Ectodermal cell (in vitro differentiated cells): ENCODE data around the gene BTBD2.
A peak's percentile ranks its signal among the peaks of the same experiment; 100 is the strongest.

Experiments
- H3K27ac ChIP-seq: 2 replicates; pipeline ENCODE4 v1.7.0; 2013; ENCODE audit warnings: mild to moderate bottlenecking, low read depth, low read length; ENCODE audit not compliant: insufficient read depth, poor library complexity, severe bottlenecking
- H3K27me3 ChIP-seq: 2 replicates; pipeline ENCODE4 v1.7.0; 2013; ENCODE audit warnings: mild to moderate bottlenecking, low read length; ENCODE audit not compliant: insufficient read depth, control insufficient read depth, poor library complexity, severe bottlenecking
- H3K36me3 ChIP-seq: one replicate; pipeline ENCODE4 v1.7.0; 2013; ENCODE audit warnings: low read length; ENCODE audit not compliant: control insufficient read depth, insufficient read depth
- H3K4me1 ChIP-seq: one replicate; pipeline ENCODE4 v1.7.0; 2013; ENCODE audit warnings: low read length; ENCODE audit not compliant: control insufficient read depth, insufficient read depth
- H3K4me3 ChIP-seq: 2 replicates; pipeline ENCODE4 v1.7.0; 2013; ENCODE audit warnings: low read depth, low read length, control low read depth; ENCODE audit not compliant: insufficient read depth
- H3K9me3 ChIP-seq: 2 replicates; pipeline ENCODE4 v1.7.0; 2013; ENCODE audit warnings: mild to moderate bottlenecking, low read length, moderate library complexity; ENCODE audit not compliant: control insufficient read depth
- WGBS, 2 experiments: methylation state at CpG; one replicate each; pipeline ENCODE4 v1.1.7; 2013; ENCODE audit warnings: missing lambda C conversion rate in 2 of 2; 5-methylcytosine and 5-hydroxymethylcytosine counted together

The BTBD2 gene

DNA sequence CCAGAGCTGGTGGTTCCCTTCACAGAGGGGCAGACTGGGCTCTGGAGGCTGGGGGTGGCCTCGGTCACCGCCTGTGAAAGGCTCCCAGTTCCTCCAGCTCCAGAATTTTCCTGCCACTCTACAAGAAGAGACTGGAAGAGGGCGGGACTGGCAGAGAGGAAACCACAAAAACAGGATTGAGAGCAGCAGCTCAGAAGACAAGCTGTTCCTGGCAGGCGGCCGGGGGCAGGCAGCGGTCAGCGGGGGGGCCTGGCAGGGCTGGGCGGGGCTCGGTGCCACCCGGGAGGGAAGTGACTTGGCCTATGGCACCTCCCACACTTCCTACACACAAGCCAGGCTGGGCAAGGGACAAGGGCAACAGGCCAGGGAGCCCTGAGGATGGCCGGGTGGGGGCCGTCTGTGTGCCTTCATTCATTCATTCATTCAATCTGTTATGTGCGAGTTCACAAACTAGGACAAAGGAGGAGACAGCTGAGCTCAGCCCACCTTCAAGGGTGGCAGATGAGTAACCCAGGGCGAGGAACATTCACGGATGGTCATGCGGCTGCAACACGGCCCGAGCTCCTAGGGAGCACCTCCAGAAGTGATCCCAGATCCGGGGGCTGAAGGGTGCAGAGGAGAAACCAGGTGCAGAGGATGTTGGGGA, 16.9 kb upstream of the BTBD2 start:
- Histone ChIP-seq H3K27ac (no peak overlapping the region), H3K27me3 (no peaks in the 10 kb centered on the region), H3K9me3 (no peaks in the 10 kb centered on the region), H3K4me3 (no peak overlapping the region), H3K4me1 (peaks cover 10% of the 10 kb centered on the region), H3K36me3 (no peaks in the 10 kb centered on the region)
- 51 to 54% methylated on average over 19 of the region's 19 CpGs for WGBS, 2 experiments

DNA sequence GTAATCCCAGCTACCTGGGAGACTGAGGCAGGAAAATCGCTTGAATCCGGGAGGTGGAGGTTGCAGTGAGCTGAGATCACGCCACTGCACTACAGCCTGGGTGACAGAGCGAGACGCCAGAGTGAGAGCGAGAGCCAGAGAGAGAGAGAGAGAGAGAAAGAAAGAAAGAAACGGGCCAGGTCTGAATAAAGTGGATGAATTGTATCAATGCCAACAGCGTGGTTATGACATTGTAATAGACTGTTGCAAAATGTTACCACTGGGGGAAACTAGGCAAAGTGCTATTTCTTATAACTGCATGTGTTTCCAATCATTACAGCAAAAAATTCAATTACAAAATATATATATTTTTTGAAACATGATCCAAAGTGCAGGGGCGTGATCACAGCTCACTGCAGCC, 11.8 kb upstream of the BTBD2 start:
- peaks cover 6% of the 10 kb centered on the region for H3K4me1 ChIP-seq
- no peaks in the 10 kb centered on the region for H3K27me3 ChIP-seq
- H3K36me3 ChIP-seq = no peaks in the 10 kb centered on the region
- no peaks in the 10 kb centered on the region for H3K9me3 ChIP-seq
- 90 to 91% methylated on average over 9 of the region's 9 CpGs for WGBS, 2 experiments
- H3K27ac ChIP-seq = no peak overlapping the region
- no peak overlapping the region for H3K4me3 ChIP-seq

DNA sequence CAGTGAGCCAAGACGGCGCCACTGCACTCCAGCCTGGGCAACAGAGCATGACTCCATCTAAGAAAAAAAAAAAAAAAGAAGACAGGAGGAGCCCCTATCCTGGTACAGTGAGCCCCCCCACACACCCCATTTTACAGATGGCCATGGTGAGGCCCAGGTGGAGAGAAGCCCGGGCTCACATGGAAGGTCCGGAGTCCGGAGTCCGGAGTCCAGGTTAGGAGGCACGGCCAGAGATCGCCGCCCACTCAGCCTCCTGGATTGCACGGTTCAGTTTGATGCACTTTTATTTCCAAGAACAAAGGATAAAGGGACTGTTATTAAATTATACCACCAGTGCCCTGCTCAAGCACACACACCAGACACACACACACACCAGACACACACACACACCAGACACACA, 11.3 kb upstream of the BTBD2 start:
- WGBS, 2 experiments = 93 to 95% methylated on average over 10 of the region's 10 CpGs
- Histone ChIP-seq H3K27me3 (no peaks in the 10 kb centered on the region), H3K27ac (no peak overlapping the region), H3K9me3 (no peaks in the 10 kb centered on the region), H3K4me1 (no peaks in the 10 kb centered on the region), H3K36me3 (no peaks in the 10 kb centered on the region), H3K4me3 (no peak overlapping the region)

DNA sequence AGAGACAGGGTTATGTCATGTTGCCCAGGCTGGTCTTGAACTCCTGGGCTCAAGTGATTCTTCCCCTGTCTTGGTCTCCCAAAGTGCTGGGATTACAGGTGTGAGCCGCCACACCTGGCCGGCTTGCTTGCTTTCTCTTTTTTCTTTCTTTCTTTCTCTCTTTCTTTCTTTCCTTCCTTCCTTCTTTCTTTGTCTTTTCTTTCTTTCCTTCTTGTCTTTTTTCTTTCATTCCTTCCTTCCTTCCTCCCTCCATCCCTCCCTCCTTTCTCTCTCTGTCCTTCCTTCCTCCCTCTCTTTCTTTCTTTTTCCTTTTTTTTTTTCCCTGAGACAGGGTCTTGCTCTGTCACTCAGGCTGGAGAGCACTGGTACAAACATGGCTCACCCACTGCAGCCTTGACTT, 6.8 kb upstream of the BTBD2 start:
- no peaks in the 10 kb centered on the region for H3K27me3 ChIP-seq
- WGBS, 2 experiments = 95 to 98% methylated on average over 2 of the region's 2 CpGs
- H3K4me3 ChIP-seq = no peak overlapping the region
- H3K4me1 ChIP-seq = no peaks in the 10 kb centered on the region
- H3K36me3 ChIP-seq = no peaks in the 10 kb centered on the region
- H3K9me3 ChIP-seq = no peaks in the 10 kb centered on the region
- H3K27ac ChIP-seq = no peak overlapping the region

DNA sequence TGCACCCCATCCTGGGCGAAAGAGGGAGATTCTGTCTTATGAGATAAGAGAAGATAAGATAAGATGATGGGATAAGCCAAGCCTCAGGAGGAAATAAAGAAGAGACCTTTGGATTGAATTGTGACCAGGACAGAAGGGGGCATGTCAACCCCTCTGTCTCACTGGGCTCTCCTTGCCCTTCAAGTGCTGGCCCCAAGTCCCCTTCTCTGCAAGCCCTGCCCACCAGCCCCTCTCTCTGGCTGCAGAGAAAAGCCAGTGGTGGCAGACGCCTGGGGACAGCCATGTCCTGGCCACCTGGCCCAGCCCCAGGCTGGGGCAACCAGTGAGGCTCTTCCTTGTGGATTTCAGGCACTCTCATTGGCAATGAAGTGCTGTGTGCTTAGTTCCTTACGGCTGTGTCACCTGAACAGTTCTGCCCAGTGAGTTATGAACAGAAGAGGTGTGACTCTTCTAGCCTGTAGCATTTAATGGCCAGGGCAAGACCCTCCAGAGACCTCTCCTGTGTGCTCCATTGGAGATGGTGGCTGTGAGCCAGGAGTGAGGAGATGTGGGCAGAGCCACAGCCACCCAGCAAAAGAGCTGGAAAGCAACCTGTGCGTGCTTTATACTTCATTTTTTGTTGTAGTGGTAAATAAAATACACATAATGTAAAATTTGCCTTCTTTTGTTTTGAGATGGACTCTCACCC, 6.1 kb upstream of the BTBD2 start:
- no peaks in the 10 kb centered on the region for H3K27me3 ChIP-seq
- no peaks in the 10 kb centered on the region for H3K4me1 ChIP-seq
- H3K27ac ChIP-seq = no peak overlapping the region
- 77 to 80% methylated on average over 3 of the region's 4 CpGs for WGBS, 2 experiments
- no peak overlapping the region for H3K4me3 ChIP-seq
- H3K36me3 ChIP-seq = no peaks in the 10 kb centered on the region
- no peaks in the 10 kb centered on the region for H3K9me3 ChIP-seq

DNA sequence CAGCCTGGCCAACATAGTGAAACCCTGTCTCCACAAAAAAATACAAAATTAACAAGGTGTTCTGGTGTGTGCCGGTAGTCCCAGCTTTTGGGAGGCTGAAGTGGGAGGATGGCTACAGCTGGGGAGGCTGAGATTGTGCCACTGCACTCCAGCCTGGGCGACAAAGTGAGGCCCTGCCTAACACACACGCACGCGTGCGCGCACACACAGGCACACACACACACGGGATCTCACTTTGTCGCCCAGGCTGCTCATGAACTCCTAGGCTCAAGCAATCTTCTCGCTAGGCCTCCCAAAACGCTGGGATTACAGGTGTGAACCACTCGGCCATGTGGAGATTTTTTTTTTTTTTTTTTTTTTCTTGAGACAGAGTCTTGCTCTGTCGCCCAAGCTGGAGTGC, 3.2 kb upstream of the BTBD2 start:
- Histone ChIP-seq H3K4me3 (no peak overlapping the region), H3K4me1 (peaks cover 11% of the 10 kb centered on the region), H3K27ac (no peak overlapping the region), H3K9me3 (peaks cover 2% of the 10 kb centered on the region), H3K27me3 (no peaks in the 10 kb centered on the region), H3K36me3 (no peaks in the 10 kb centered on the region)
- 92 to 94% methylated on average over 12 of the region's 13 CpGs for WGBS, 2 experiments

DNA sequence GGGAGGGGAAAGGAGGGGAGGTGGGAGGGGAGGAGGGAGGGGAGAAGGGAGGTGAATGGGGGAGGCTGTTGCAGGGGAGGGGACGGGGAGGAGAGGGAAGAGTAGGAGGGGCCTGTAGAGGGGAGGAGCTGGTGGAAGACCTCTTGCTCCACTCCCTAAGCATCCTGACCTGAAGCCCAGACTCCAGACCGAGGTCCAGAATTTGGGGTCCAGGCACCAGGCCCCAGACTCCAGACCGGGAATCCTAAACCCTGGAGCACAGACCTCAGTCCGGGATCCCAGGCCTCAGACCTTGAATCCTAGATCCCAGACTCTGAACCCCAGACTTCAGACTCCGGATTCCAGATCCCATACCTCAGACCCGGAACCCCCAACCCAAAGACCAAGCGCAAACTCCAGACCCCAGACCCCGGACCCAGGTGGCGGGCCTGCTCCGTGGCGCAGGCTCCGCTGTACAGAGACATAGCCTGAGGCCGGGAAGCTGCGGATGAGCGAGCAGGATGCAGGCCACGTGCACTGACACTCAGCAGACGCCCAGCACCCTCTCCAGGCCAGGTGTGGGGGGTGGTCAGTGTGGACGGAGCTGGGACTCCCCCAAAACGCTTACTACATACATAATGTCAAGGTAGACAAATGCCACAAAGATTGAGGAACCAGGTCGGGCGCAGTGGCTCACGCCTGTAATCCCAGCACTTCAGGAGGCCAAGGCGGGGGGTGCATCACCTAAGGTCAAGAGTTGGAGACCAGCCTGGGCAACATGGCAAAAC, 710 bp upstream of the BTBD2 start:
- H3K4me3 ChIP-seq = peak overlapping the region; percentile 6
- WGBS, 2 experiments = 84 to 85% methylated on average over 23 of the region's 23 CpGs
- H3K27ac ChIP-seq = no peak overlapping the region
- H3K4me1 ChIP-seq = peaks cover 21% of the 10 kb centered on the region
- H3K27me3 ChIP-seq = no peaks in the 10 kb centered on the region
- no peaks in the 10 kb centered on the region for H3K36me3 ChIP-seq
- peaks cover 2% of the 10 kb centered on the region for H3K9me3 ChIP-seq

DNA sequence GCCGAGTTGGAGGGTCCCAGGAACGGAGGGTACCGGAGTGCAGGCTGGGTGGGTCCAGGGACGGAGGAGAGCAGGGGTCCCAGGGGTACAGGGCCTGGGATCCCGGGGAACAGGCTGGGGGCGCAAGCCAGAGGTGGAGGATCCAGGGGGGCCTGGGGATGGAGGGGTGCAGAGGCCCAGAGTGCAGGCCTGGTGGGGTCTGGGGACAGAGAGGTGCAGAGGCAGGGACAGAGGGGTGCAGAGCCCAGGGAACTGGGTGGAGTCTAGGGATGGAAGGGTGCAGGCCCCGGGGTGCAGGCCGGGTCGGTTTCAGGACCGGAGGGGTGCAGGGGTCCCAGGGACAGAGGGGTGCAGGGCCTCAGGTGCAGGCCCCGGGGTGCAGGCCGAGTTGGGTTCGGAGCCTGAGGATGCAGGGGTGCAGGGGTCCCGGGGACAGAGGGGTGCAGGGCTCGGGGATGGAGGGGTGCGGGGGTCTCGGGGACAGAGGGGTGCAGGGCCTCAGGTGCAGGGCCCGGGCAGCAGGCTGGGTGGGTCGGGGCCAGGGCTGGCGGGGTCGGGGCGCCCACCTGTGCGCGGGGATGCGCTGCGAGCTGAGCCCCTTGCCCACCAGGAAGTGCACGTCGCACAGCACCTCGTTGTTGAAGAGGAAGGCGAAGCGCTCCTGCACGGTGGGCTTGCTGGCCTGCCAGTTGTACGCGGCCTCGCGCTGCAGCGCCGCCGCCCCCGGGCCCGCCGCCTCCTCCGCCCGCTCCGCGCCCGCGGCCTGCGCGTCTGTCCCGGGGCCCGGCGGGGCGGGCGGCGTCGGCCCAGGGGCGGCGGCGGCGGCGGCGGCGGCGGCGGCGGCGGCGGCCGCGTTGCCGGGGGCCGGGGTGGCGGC, 545 bp downstream of the BTBD2 start:
- Histone ChIP-seq H3K36me3 (no peaks in the 10 kb centered on the region), H3K27me3 (no peaks in the 10 kb centered on the region), H3K27ac (no peak overlapping the region), H3K4me1 (peaks cover 21% of the 10 kb centered on the region), H3K9me3 (peaks cover 2% of the 10 kb centered on the region), H3K4me3 (peak overlapping the region; percentile 64)
- WGBS, 2 experiments = 14 to 15% methylated on average over 74 of the region's 74 CpGs

DNA sequence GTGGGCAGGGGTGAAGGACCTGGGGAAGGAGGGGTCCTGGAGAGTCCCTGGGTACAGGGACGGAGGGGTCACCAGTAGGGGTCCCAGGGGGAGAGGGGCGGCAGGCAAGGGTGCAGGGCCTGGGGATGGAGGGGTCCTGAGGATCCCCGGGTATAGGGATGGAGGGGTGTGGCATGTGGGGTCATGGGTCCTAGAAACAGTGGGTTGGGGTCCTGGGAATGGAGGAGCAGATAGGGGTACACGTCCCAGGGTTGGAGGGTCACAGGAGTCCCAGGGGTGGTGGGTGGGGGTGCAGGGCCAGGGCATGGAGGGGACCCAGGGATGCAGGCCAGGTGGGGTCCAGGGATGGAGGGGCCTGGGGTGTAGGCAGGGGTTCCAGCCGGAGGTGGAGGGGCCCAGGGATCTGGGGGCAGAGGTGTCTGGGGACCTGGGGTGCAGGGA, 1.4 kb downstream of the BTBD2 start:
- H3K36me3 ChIP-seq = no peaks in the 10 kb centered on the region
- peak overlapping the region; percentile 64 for H3K4me3 ChIP-seq
- H3K27ac ChIP-seq = no peak overlapping the region
- peaks cover 21% of the 10 kb centered on the region for H3K4me1 ChIP-seq
- no peaks in the 10 kb centered on the region for H3K27me3 ChIP-seq
- peaks cover 2% of the 10 kb centered on the region for H3K9me3 ChIP-seq
- WGBS, 2 experiments = 88 to 92% methylated on average over 5 of the region's 5 CpGs

DNA sequence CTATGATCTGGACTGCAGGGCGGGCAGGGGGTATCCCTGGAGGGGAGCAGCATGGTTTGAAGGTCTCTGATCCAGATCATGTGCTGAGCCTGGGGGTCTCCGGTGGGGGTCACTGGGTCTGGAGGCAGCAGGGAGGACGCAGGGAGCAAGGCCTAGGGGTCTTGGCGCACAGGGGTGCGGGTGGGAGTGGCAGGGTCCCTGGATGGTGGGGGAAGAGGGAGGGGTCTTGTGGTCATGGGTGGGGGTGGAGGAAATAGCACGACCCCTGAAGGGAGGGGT, 1.9 kb downstream of the BTBD2 start:
- Histone ChIP-seq H3K27ac (no peak overlapping the region), H3K9me3 (peaks cover 2% of the 10 kb centered on the region), H3K4me3 (peak overlapping the region; percentile 64), H3K36me3 (no peaks in the 10 kb centered on the region), H3K27me3 (no peaks in the 10 kb centered on the region), H3K4me1 (peaks cover 21% of the 10 kb centered on the region)
- 93 to 94% methylated on average over 6 of the region's 6 CpGs for WGBS, 2 experiments
